Activated CD4-positive, alpha-beta T cell treated with anti-CD3 and anti-CD28 coated beads, Interleukin-2, amount 50 U/mL, for 4 hours (primary cell): ENCODE measurements around the gene TEK.

Experiments
- DNase-seq, 2 experiments: peaks; one replicate each; pipeline ENCODE4 v3.0.0-alpha.2; 2020

TEK gene

GRCh38 chr9:27125030-27125429, 16.0 kb downstream of the TEK start:
- DNase-seq, result no peak

GRCh38 chr9:27125936-27126335, 16.9 kb downstream of the TEK start:
- DNase-seq, result no peak

GRCh38 chr9:27126670-27127069, 17.6 kb downstream of the TEK start:
- DNase-seq, result no peak

- DNase-seq, result no peak
Measured at GRCh38 chr9:27129221-27129620, 20.2 kb downstream of the TEK start.

GRCh38 chr9:27131731-27132130, 22.7 kb downstream of the TEK start:
- no peak for DNase-seq

GRCh38 chr9:27133817-27134216, 24.8 kb downstream of the TEK start:
- DNase-seq, result no peak

- no peak for DNase-seq
Measured at GRCh38 chr9:27142299-27142930, 33.4 kb downstream of the TEK start.

- DNase-seq, result no peak
Measured at GRCh38 chr9:27145143-27145542, 36.1 kb downstream of the TEK start.

- no peak for DNase-seq
Measured at GRCh38 chr9:27149651-27150050, 40.6 kb downstream of the TEK start.

GRCh38 chr9:27150746-27151406, 41.9 kb downstream of the TEK start:
- no peak for DNase-seq

GRCh38 chr9:27151693-27152404, 42.8 kb downstream of the TEK start:
- DNase-seq, result no peak

- no peak for DNase-seq
Measured at GRCh38 chr9:27152405-27152718, 43.3 kb downstream of the TEK start.

- DNase-seq, result no peak
Measured at GRCh38 chr9:27154908-27155307, 45.9 kb downstream of the TEK start.

GRCh38 chr9:27157097-27157496, 48.1 kb downstream of the TEK start:
- no peak for DNase-seq

GRCh38 chr9:27157736-27158135, 48.7 kb downstream of the TEK start:
- no peak for DNase-seq

GRCh38 chr9:27160636-27161035, 51.6 kb downstream of the TEK start:
- DNase-seq, result no peak

GRCh38 chr9:27162045-27162444, 53.0 kb downstream of the TEK start:
- no peak for DNase-seq

GRCh38 chr9:27165068-27165467, 56.0 kb downstream of the TEK start:
- DNase-seq, result no peak

GRCh38 chr9:27165670-27166069, 56.6 kb downstream of the TEK start:
- no peak for DNase-seq

GRCh38 chr9:27168496-27168895, 59.5 kb downstream of the TEK start:
- DNase-seq, result no peak

- no peak for DNase-seq
Measured at GRCh38 chr9:27168951-27169350, 59.9 kb downstream of the TEK start.

GRCh38 chr9:27176971-27177370, 67.9 kb downstream of the TEK start:
- DNase-seq, result no peak

- DNase-seq, result no peak
Measured at GRCh38 chr9:27179245-27179865, 70.3 kb downstream of the TEK start.

- no peak for DNase-seq
Measured at GRCh38 chr9:27181381-27181780, 72.4 kb downstream of the TEK start.
